DMS153 treated with DMSO at 0.1 percent for 48 hours (cell line): ENCODE results near the gene ZNF362.
"Not testable (repeated sequence)": the region's sequence is repeated elsewhere in the genome, so short reads cannot be mapped to it uniquely, and the experiment has no call there.

ENCODE experiments used
- DNase-seq: peaks from one replicate; lab custom pipeline; 2025; ENCODE audit not compliant: unreplicated experiment; lab: John Stamatoyannopoulos, UW

ZNF362 gene, protein sequence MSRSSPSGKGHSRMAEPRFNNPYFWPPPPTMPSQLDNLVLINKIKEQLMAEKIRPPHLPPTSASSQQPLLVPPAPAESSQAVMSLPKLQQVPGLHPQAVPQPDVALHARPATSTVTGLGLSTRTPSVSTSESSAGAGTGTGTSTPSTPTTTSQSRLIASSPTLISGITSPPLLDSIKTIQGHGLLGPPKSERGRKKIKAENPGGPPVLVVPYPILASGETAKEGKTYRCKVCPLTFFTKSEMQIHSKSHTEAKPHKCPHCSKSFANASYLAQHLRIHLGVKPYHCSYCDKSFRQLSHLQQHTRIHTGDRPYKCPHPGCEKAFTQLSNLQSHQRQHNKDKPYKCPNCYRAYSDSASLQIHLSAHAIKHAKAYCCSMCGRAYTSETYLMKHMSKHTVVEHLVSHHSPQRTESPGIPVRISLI

GRCh38 chr1:33256471-33257206, at the start of gene ZNF362:
Gene ZNF362, plus strand, starts transcription at chr1:33256492. Its CDS starts 14,083 bp downstream, at chr1:33270575.
- DNase-seq: peak; percentile 28

- no peak for DNase-seq
Observed at GRCh38 chr1:33211972-33212371, 44.3 kb upstream of the ZNF362 start.

- DNase-seq: no peak
Observed at GRCh38 chr1:33219886-33220661, 36.2 kb upstream of the ZNF362 start.

- DNase-seq: no peak
Observed at GRCh38 chr1:33220676-33221384, 35.5 kb upstream of the ZNF362 start.

DNA sequence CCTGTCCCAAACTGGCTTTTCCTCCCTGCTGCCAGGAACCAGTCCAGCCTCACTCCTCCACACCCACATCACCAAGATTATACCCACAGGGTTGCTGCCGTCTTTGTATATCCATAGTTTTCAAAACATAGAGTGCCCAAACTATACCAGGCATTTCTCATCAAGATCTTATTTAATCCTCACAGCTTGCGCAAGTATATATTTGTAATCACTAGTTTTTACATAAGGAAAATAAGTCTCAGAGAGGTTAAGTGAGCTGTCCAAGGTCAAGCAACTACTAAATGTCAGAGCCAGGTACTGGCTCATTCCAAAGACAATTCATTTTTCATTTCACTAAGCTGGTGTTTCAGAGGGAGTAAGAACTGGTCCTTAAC, 34.9 kb upstream of the ZNF362 start:
- DNase-seq: no peak

- DNase-seq: no peak
Observed at GRCh38 chr1:33222381-33222780, 33.9 kb upstream of the ZNF362 start.

GRCh38 chr1:33224166-33224707, 32.1 kb upstream of the ZNF362 start:
- no peak for DNase-seq

GRCh38 chr1:33225586-33225985, 30.7 kb upstream of the ZNF362 start:
- no peak for DNase-seq

DNA sequence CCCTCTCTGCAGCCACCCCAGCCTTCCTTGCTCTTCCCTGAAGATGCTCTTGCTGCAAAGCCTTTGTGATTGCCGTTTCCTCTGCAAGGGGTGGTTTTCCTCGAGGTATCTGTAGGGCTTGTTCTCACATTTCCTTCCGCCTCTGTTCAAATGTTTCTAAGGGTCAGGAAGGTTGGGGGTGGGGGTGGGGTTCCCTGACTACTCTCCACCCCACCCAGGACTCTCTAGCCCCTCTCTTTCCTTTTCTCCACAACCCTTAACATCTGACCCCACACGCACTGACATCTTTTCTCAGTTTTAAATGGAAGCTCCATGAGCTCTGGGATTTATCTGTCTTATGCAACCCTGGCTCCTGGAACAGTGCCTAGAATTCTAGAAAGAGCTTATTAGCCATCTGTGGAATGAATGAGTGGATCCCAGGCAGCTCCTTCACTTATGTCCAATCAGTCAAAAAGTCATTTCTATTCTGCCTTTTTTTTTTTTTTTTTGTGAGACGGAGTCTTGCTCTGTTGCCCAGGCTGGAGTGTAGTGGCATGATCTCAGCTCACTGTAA, 27.3 kb upstream of the ZNF362 start:
- DNase-seq: no peak

DNA sequence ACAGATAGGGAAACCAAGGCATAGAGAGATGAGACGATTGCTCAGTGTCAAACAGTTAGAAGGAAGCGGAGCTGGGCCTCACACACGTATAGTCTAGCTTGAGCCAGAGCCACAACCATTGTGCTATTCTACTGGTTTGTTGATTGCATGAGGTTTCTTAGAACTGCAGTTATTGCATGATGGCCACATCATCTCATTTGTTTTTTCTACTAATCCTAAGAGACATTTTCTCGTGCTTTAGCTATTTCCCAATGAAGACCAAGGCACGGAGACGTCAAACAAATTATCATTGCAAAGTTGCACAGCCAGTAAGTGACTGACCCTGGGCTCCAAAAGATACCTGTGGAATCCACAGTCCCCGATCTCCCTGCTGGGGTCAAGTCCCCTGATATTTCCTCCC, 25.1 kb upstream of the ZNF362 start:
- DNase-seq: no peak

DNA sequence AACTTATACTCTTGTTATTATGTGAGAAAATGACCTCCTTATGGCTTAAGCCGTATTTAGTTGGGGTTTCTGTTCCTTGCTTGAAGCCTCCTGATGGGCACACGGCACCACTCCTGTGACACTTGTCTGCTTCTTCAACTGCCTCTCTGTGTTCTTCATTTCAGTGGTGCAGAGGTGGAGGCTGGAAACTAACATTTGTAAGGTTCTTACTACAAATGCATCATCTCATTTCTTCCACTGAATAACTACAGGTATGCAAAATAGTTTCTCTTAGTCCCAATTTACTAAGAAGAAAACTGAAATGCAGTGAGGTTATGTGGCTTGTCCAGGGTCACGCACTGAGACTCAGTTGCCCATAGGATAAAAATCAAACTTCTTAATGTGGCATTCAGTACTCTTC, 23.6 kb upstream of the ZNF362 start:
- no peak for DNase-seq

DNA sequence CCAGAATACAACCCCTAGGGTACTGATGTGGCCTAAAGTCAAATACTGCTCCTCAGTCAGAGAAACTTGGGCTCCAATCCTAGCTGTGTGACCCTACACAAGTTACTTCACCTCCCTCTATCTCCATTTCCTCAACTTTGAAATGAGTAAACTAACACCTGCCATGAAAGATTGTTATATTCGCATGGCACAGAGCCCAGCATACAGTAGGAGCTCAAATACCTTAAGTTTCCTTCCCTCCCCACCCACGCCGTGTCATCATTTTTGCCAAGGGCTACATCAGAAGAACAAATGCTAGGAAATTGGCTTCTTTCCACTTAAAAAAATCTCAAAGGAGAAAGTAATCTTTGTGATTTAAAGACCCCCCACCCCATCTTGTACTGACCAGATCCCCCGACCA, 22.2 kb upstream of the ZNF362 start:
- DNase-seq: no peak

DNA sequence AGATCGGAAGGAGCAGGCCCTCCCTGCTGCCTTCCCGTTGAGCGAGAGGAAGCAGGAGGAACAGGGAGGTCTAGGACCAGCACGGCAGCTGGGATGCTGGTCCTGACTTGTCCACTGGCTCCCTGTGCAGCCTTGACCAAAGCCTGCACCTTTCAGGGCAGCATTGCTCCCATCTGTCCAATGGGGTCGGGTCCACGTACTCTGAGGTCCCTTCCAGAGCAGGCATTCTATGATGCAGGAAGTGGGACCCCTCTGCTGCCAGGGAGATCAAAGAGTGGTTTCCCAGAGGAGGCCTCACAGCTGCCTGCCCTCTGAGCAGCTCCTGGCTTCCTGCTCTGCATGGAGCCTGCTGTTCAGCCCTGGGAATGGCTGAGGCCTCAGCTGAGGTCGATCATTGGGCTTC, 21.7 kb upstream of the ZNF362 start:
- DNase-seq: no peak

DNA sequence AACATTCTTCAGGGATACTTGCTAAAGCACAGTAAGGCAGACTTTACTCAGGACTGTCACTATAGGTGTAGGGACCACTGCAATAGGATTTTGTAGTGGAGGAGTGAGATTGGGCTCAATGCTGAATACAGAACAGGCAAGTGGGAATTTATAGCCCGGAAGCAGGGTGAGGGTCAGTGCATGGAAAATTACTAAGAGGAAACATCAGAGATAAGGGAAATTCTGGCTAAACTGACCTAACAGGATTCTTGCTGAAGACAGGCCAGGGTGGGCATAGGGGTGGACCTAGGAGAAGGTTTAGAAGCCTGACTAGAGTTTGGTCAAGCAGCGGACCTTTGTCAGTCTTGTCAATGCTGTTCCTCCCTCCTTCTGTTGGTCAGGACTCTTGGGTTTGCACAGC, 20.8 kb upstream of the ZNF362 start:
- no peak for DNase-seq

DNA sequence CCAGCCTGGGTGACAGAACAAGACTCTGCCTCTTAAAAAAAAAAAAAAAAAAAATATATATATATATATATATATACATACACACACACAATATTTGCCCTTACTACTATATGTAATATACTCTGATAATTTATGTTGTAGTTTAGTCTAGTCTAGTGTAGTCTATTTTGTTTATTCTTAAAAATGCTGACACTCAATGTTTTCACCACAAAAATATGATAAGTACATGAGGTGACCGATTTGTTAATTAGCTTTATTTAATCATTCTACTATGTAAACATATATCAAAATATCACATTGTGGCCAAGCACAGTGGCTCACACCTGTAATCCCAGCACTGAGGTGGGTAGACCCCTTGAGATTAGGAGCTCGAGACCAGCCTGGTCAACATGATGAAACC, 19.8 kb upstream of the ZNF362 start:
- no peak for DNase-seq

DNA sequence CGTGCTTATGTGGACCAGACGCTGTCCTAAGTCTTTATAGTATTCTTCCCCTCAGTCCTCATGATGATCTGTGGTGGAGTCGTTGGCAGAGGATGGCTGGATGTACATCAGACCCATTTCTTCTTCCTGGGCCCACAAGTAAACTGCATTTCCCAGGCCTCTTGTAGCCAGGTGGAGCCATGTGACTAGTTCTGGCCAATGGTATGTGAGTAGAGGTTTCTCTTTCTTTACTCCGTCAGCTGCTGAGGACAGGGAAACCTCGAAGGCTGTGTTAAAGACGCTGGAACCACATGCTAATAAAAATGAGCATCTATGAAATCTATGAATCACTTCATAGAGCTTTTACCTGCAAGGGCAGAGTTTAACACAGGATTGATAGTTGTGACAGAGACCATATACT, 18.7 kb upstream of the ZNF362 start:
- DNase-seq: no peak

DNA sequence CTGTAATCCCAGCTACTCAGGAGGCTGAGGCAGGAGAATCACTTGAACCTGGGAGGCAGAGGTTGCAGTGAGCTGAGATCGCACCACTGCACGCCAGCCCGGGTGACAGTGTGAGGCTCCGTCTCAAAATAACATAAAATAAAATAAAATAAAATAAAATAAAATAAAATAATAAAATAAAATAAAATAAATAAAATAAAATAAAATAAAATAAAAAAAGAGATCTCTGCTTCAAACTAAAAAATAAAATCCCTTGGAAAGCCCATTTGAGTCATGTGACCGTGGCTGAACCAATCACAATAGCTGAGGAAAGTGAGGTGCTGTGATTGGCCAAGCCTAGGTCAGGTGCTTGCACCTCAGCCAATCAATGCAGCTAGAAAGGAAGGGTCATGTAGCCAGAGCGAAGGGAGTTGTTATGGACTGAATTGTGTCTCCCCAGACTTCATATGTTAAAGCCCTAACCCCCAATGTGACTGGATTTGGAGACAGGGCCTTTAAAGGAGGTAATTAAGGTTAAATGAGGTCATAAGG, 18.0 kb upstream of the ZNF362 start:
- DNase-seq: not testable (repeated sequence)

- DNase-seq: not testable (repeated sequence)
Observed at GRCh38 chr1:33239410-33239809, 16.9 kb upstream of the ZNF362 start.

- no peak for DNase-seq
Observed at GRCh38 chr1:33241866-33242265, 14.4 kb upstream of the ZNF362 start.

DNA sequence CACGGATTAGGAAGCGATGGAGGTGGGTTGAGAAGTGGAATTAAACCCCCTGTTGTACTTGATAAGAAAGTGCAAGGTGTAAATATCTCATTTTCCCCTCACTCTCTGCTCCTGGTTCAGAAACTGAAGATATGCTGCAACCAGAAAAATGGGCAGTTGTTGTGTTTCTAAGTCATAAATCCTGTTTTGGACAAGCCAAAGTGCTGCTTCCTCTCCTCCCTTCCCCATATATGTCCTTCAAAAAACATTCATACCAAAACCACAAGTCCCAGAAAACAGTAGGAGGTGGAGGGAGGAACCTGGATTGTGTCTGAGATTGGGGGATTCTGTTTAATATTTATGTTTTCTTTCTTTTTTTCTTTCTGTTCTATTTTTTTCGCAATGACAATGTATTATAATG, 13.6 kb upstream of the ZNF362 start:
- no peak for DNase-seq
